Osteoblast (primary cell): ENCODE results near the gene SH3TC2. TPM values are rescaled to one million over a fixed set of nuclear protein-coding genes. Genes with fewer than 3 reads are reported as not detected.

ENCODE experiments used
- DNase-seq: peaks from one replicate; pipeline ENCODE4 v3.0.0; 2011; ENCODE audit warnings: low spot score, mixed read lengths; ENCODE audit not compliant: insufficient read length; ENCODE audit errors: missing footprints
- H2AFZ ChIP-seq: 2 replicates; pipeline ENCODE4 v1.6.0; 2011; ENCODE audit warnings: mild to moderate bottlenecking, low read length
- H3K27ac ChIP-seq: 2 replicates; pipeline ENCODE4 v1.5.1; 2011; ENCODE audit warnings: mild to moderate bottlenecking, low read depth, low read length, moderate library complexity
- H3K27me3 ChIP-seq: 2 replicates; pipeline ENCODE4 v1.6.0; 2012; ENCODE audit warnings: mild to moderate bottlenecking, control low read depth, inconsistent platforms, low read length, moderate library complexity; ENCODE audit not compliant: insufficient read depth
- H3K36me3 ChIP-seq: 2 replicates; pipeline ENCODE4 v1.5.1; 2011; ENCODE audit warnings: mild to moderate bottlenecking, low read length, control low read depth, moderate library complexity; ENCODE audit not compliant: insufficient read depth
- H3K4me1 ChIP-seq: 2 replicates; pipeline ENCODE4 v1.5.1; 2011; ENCODE audit warnings: mild to moderate bottlenecking, low read length, control low read depth, moderate library complexity; ENCODE audit not compliant: insufficient read depth
- H3K4me2 ChIP-seq: 2 replicates; pipeline ENCODE4 v1.6.0; 2011; ENCODE audit warnings: mild to moderate bottlenecking, low read length; ENCODE audit not compliant: insufficient read depth
- H3K4me3 ChIP-seq: fragments of 200-600 bp; sonication (generic); 3 replicates; pipeline ENCODE4 v1.5.1; 2012; ENCODE audit warnings: mild to moderate bottlenecking, low read length, inconsistent platforms; ENCODE audit not compliant: insufficient read depth
- H3K79me2 ChIP-seq: 2 replicates; pipeline ENCODE4 v1.6.0; 2012; ENCODE audit warnings: mild to moderate bottlenecking, low read length, control low read depth, inconsistent platforms; ENCODE audit not compliant: insufficient read depth
- H3K9me3 ChIP-seq: 2 replicates; pipeline ENCODE4 v1.5.1; 2011; ENCODE audit warnings: low read depth, low read length, control low read depth
- H4K20me1 ChIP-seq: 2 replicates; pipeline ENCODE4 v1.6.0; 2012; ENCODE audit warnings: mild to moderate bottlenecking, low read length, control low read depth; ENCODE audit not compliant: insufficient read depth
- CTCF ChIP-seq: IDR thresholded peaks from 2 replicates; pipeline ENCODE4 v1.5.1; 2011; ENCODE audit warnings: mild to moderate bottlenecking, low read depth, low read length, moderate library complexity; ENCODE audit errors: extremely low read depth
- total RNA-seq: library from RNA; depleted of rRNA; stranded (reverse); fragments of >200 nt; gene quantifications from 2 replicates; pipeline ENCODE4 v1.2.3, GENCODE V29; 2012

SH3TC2 gene
- total RNA-seq, 1 donor, result 0.72 TPM

- Histone ChIP-seq H3K27me3 (no peaks in the 10 kb centered on the region), H3K4me3 (no peak overlapping the region), H3K79me2 (no peaks in the 10 kb centered on the region), H4K20me1 (no peaks in the 10 kb centered on the region), H3K27ac (no peak overlapping the region), H3K36me3 (no peaks in the 10 kb centered on the region), H3K9me3 (no peaks in the 10 kb centered on the region), H3K4me1 (no peaks in the 10 kb centered on the region), H2AFZ (no peak overlapping the region), H3K4me2 (no peak overlapping the region)
- DNase-seq, result no peak
- TF ChIP-seq CTCF, result no peak
Measured at GRCh38 chr5:149014571-149015031, 48.3 kb downstream of the SH3TC2 start.

- H2AFZ ChIP-seq, result no peak overlapping the region
- H3K4me3 ChIP-seq, result no peak overlapping the region
- H3K27ac ChIP-seq, result no peak overlapping the region
- no peaks in the 10 kb centered on the region for H3K4me1 ChIP-seq
- no peak overlapping the region for H3K4me2 ChIP-seq
- no peaks in the 10 kb centered on the region for H3K9me3 ChIP-seq
- peaks cover 3% of the 10 kb centered on the region for H3K27me3 ChIP-seq
- no peaks in the 10 kb centered on the region for H3K36me3 ChIP-seq
- H4K20me1 ChIP-seq, result no peaks in the 10 kb centered on the region
- H3K79me2 ChIP-seq, result no peaks in the 10 kb centered on the region
- DNase-seq, result no peak
- no peak for TF ChIP-seq CTCF
Measured at GRCh38 chr5:149013796-149014195, 49.1 kb downstream of the SH3TC2 start.

GRCh38 chr5:149012350-149012749 is 50.5 kb downstream of the SH3TC2 start:
- peaks cover 2% of the 10 kb centered on the region for H3K4me1 ChIP-seq
- no peak overlapping the region for H3K4me2 ChIP-seq
- no peaks in the 10 kb centered on the region for H3K79me2 ChIP-seq
- H3K36me3 ChIP-seq, result no peaks in the 10 kb centered on the region
- DNase-seq, result no peak
- TF ChIP-seq CTCF, result no peak
- no peak overlapping the region for H2AFZ ChIP-seq
- no peak overlapping the region for H3K27ac ChIP-seq
- no peaks in the 10 kb centered on the region for H3K9me3 ChIP-seq
- no peak overlapping the region for H3K4me3 ChIP-seq
- H3K27me3 ChIP-seq, result peaks cover 3% of the 10 kb centered on the region
- H4K20me1 ChIP-seq, result no peaks in the 10 kb centered on the region

GRCh38 chr5:149011728-149012127 is 51.1 kb downstream of the SH3TC2 start:
- H3K4me2 ChIP-seq, result no peak overlapping the region
- H3K4me3 ChIP-seq, result no peak overlapping the region
- H4K20me1 ChIP-seq, result no peaks in the 10 kb centered on the region

More at GRCh38 chr5:149011728-149012127, 51.1 kb downstream of the SH3TC2 start:
- no peaks in the 10 kb centered on the region for H3K9me3 ChIP-seq
- H3K4me1 ChIP-seq, result peaks cover 8% of the 10 kb centered on the region
- no peaks in the 10 kb centered on the region for H3K36me3 ChIP-seq
- H3K79me2 ChIP-seq, result no peaks in the 10 kb centered on the region
- DNase-seq, result no peak
- H3K27ac ChIP-seq, result no peak overlapping the region
- peaks cover 3% of the 10 kb centered on the region for H3K27me3 ChIP-seq
- H2AFZ ChIP-seq, result no peak overlapping the region
- no peak for TF ChIP-seq CTCF
